HepG2 (cell line): ENCODE results near the gene SCRT2. TPM values are rescaled to one million over a fixed set of nuclear protein-coding genes. Genes with fewer than 3 reads are reported as not detected.

Source experiments
- ARHGAP35 ChIP-seq: sonication (generic); formaldehyde crosslinking; IDR thresholded peaks from 2 replicates; pipeline ENCODE4 v1.9.0; 2022; ENCODE audit warnings: mild to moderate bottlenecking, inconsistent platforms, moderate library complexity, missing genetic modification reagents, borderline replicate concordance
- CBX1 ChIP-seq: IDR thresholded peaks from one replicate; pipeline ENCODE4 v1.6.1; 2016; ENCODE audit warnings: antibody characterized with exemption, low read depth
- HDAC6 ChIP-seq: fragments of 200-600 bp; sonication (generic); IDR thresholded peaks from 2 replicates; pipeline ENCODE4 v1.7.0; 2017; ENCODE audit warnings: mild to moderate bottlenecking, antibody characterized with exemption, low read length, low read depth
- KLF9 ChIP-seq: IDR thresholded peaks from 2 replicates; pipeline ENCODE4 v1.6.1; 2016; ENCODE audit warnings: low read depth
- MIER2 ChIP-seq: IDR thresholded peaks from 2 replicates; pipeline ENCODE4 v1.6.1; 2016; ENCODE audit warnings: missing biosample characterization, missing genetic modification reagents
- MYNN ChIP-seq: sonication (generic); formaldehyde crosslinking; IDR thresholded peaks from 2 replicates; pipeline ENCODE4 v1.4.0; 2020; ENCODE audit warnings: mild to moderate bottlenecking, low read depth, missing genetic modification reagents
- NR2F1 ChIP-seq, 2 experiments: fragments of 450-650 bp in 1 of 2; formaldehyde crosslinking in 1 of 2; IDR thresholded peaks; 2 replicates each; pipeline versions ENCODE4 v1.5.0 to v1.6.1; 2016 to 2020; ENCODE audit warnings: mild to moderate bottlenecking in 1 of 2, missing compliant biosample characterization in 1 of 2, missing genetic modification reagents in 1 of 2, moderate library complexity in 1 of 2
- SAFB2 ChIP-seq: sonication (generic); formaldehyde crosslinking; IDR thresholded peaks from 2 replicates; pipeline ENCODE4 v1.5.1; 2020; ENCODE audit warnings: missing genetic modification reagents, low read depth, mild to moderate bottlenecking, borderline replicate concordance
- TAF15 ChIP-seq: fragments of 200-400 bp; formaldehyde crosslinking; IDR thresholded peaks from one replicate; pipeline ENCODE4 v1.6.1; 2018; ENCODE audit warnings: mild to moderate bottlenecking, low read depth, low read length; ENCODE audit not compliant: poor library complexity, severe bottlenecking
- TFE3 ChIP-seq: IDR thresholded peaks from 2 replicates; pipeline ENCODE4 v1.6.1; 2016
- ZBTB7A ChIP-seq: sonication (generic); formaldehyde crosslinking; IDR thresholded peaks from 2 replicates; pipeline ENCODE4 v1.8.0; 2022; ENCODE audit warnings: mild to moderate bottlenecking, missing genetic modification reagents
- ZNF326 ChIP-seq: sonication (generic); formaldehyde crosslinking; IDR thresholded peaks from 2 replicates; pipeline ENCODE4 v1.4.0; 2020; ENCODE audit warnings: missing genetic modification reagents, borderline replicate concordance
- ZNF496 ChIP-seq: sonication (generic); formaldehyde crosslinking; IDR thresholded peaks from 2 replicates; pipeline ENCODE4 v1.8.1; 2023; ENCODE audit warnings: mild to moderate bottlenecking, moderate library complexity, missing genetic modification reagents; ENCODE audit not compliant: insufficient replicate concordance
- ZNF891 ChIP-seq: sonication (generic); formaldehyde crosslinking; IDR thresholded peaks from 2 replicates; pipeline ENCODE4 v1.5.0; 2020; ENCODE audit warnings: mild to moderate bottlenecking, missing genetic modification reagents
- polyA plus RNA-seq, 8 experiments: library from polyadenylated mRNA; depleted of rRNA in 3 of 8; stranded (reverse) in 7 of 8; unstranded in 1 of 8; fragments of >200 nt; fragmentation: Illumina TruSeq in 4 of 8; extraction: Trizol in 4 of 8; gene quantifications; 2 replicates each; pipeline versions ENCODE4 v1.2.1 to v1.2.3, GENCODE V29; 2011 to 2016; ENCODE audit warnings: low read depth in 4 of 8, missing spikeins in 1 of 8, mixed read lengths in 1 of 8; ENCODE audit not compliant: insufficient read depth in 1 of 8
- total RNA-seq, 5 experiments: library from RNA; depleted of rRNA; stranded (reverse); fragments of >200 nt; fragmentation: Illumina TruSeq; extraction: Trizol; gene quantifications; 2 replicates each; pipeline ENCODE4 v1.2.3, GENCODE V29; 2016; ENCODE audit warnings: low read depth in 1 of 5
- TF ChIP-seq, protein P1 (sequence below): sonication (generic); formaldehyde crosslinking; IDR thresholded peaks from 2 replicates; pipeline ENCODE4 v1.8.0; 2022; ENCODE audit warnings: mild to moderate bottlenecking, missing genetic modification reagents, moderate library complexity
- TF ChIP-seq, protein P2 (sequence below): sonication (generic); formaldehyde crosslinking; IDR thresholded peaks from 2 replicates; pipeline ENCODE4 v1.4.0; 2020; ENCODE audit warnings: missing genetic modification reagents
- TF ChIP-seq, protein P3 (sequence below): sonication (generic); formaldehyde crosslinking; IDR thresholded peaks from 2 replicates; pipeline ENCODE4 v1.4.0; 2020; ENCODE audit warnings: missing genetic modification reagents, borderline replicate concordance
- TF ChIP-seq, protein P4 (sequence below): sonication (generic); formaldehyde crosslinking; IDR thresholded peaks from 2 replicates; pipeline ENCODE4 v1.4.0; 2020; ENCODE audit warnings: mild to moderate bottlenecking, missing genetic modification reagents

SCRT2 gene
- total and polyA plus RNA-seq, 2 of the 13 experiments (the other 11 are each of a cell fraction or from before 2014, with no cell fraction given) = not detected

DNA sequence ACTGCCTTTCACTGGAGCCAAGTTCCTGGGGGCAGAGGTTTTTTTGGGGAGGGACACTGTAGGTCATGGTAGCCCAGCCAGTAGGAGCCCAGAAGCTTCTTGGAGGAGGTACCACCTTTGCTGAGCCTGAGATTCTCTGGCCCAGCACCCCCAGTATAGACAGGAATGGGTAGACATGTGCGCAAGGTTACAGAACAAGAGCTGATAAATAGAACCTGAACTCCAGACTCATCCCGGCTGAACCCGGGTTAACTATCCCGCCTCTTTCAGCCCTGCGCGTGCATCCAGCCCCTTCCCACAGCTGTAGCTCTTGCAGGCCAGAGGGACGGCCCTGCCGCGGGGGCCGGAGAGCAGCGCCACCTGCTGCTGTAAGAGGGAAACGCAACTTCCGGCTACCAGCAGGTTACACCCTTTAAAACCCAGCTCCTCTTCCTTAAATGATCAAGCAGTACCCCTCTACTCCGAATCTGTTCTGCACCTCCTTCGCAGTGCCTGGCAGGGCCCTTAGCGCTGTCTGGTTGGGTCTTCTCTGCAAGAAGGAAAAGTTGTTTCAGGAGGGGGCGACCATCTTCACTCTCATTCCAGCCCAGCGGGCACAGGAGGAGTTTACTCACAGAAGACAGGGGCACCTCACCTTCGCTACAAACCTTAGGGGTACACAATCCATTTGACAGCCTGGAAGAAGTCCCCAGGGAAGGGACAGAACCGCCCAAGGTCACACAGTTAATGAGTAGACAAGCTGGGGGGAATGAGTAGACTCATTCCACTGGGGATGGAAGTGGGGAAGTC lies 30.1 kb downstream of the SCRT2 start (continued):
- TF ChIP-seq TAF15 (peak; percentile 90), ZNF891 (CRISPR knock-in tag) (peak; percentile 94), MYNN (CRISPR knock-in tag) (peak; percentile 87), KLF9 (CRISPR knock-in tag) (no peak), HDAC6 (no peak), ZBTB7A (CRISPR knock-in tag) (peak; percentile 97), MIER2 (peak; percentile 89), ZNF496 (no peak), CBX1 (peak; percentile 57), ZNF326 (CRISPR knock-in tag) (no peak), SAFB2 (CRISPR knock-in tag) (no peak), TFE3 (0 out of 2 replicates have a peak, but pooled peaks have one; percentile 56), ARHGAP35 (CRISPR knock-in tag) (peak; percentile 63; the same call in 1 of the 2 replicates), NR2F1 (CRISPR knock-in tag; IDR thresholded peaks at IDR 0.05) (peak in 1 of 2 experiments; percentile 47; a peak in 1 of 4 replicates)
- TF ChIP-seq, protein P1, sequence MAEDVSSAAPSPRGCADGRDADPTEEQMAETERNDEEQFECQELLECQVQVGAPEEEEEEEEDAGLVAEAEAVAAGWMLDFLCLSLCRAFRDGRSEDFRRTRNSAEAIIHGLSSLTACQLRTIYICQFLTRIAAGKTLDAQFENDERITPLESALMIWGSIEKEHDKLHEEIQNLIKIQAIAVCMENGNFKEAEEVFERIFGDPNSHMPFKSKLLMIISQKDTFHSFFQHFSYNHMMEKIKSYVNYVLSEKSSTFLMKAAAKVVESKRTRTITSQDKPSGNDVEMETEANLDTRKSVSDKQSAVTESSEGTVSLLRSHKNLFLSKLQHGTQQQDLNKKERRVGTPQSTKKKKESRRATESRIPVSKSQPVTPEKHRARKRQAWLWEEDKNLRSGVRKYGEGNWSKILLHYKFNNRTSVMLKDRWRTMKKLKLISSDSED = no peak
- TF ChIP-seq, protein P2, sequence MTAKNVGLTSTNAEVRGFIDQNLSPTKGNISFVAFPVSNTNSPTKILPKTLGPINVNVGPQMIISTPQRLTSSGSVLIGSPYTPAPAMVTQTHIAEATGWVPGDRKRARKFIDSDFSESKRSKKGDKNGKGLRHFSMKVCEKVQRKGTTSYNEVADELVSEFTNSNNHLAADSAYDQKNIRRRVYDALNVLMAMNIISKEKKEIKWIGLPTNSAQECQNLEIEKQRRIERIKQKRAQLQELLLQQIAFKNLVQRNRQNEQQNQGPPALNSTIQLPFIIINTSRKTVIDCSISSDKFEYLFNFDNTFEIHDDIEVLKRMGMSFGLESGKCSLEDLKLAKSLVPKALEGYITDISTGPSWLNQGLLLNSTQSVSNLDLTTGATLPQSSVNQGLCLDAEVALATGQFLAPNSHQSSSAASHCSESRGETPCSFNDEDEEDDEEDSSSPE (CRISPR knock-in tag) = peak; percentile 94
- TF ChIP-seq, protein P3, sequence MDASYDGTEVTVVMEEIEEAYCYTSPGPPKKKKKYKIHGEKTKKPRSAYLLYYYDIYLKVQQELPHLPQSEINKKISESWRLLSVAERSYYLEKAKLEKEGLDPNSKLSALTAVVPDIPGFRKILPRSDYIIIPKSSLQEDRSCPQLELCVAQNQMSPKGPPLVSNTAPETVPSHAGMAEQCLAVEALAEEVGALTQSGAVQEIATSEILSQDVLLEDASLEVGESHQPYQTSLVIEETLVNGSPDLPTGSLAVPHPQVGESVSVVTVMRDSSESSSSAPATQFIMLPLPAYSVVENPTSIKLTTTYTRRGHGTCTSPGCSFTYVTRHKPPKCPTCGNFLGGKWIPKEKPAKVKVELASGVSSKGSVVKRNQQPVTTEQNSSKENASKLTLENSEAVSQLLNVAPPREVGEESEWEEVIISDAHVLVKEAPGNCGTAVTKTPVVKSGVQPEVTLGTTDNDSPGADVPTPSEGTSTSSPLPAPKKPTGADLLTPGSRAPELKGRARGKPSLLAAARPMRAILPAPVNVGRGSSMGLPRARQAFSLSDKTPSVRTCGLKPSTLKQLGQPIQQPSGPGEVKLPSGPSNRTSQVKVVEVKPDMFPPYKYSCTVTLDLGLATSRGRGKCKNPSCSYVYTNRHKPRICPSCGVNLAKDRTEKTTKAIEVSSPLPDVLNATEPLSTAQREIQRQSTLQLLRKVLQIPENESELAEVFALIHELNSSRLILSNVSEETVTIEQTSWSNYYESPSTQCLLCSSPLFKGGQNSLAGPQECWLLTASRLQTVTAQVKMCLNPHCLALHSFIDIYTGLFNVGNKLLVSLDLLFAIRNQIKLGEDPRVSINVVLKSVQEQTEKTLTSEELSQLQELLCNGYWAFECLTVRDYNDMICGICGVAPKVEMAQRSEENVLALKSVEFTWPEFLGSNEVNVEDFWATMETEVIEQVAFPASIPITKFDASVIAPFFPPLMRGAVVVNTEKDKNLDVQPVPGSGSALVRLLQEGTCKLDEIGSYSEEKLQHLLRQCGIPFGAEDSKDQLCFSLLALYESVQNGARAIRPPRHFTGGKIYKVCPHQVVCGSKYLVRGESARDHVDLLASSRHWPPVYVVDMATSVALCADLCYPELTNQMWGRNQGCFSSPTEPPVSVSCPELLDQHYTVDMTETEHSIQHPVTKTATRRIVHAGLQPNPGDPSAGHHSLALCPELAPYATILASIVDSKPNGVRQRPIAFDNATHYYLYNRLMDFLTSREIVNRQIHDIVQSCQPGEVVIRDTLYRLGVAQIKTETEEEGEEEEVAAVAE = peak; percentile 60; the same call in 1 of the 2 replicates
- TF ChIP-seq, protein P4, sequence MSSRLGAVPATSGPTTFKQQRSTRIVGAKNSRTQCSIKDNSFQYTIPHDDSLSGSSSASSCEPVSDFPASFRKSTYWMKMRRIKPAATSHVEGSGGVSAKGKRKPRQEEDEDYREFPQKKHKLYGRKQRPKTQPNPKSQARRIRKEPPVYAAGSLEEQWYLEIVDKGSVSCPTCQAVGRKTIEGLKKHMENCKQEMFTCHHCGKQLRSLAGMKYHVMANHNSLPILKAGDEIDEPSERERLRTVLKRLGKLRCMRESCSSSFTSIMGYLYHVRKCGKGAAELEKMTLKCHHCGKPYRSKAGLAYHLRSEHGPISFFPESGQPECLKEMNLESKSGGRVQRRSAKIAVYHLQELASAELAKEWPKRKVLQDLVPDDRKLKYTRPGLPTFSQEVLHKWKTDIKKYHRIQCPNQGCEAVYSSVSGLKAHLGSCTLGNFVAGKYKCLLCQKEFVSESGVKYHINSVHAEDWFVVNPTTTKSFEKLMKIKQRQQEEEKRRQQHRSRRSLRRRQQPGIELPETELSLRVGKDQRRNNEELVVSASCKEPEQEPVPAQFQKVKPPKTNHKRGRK (CRISPR knock-in tag) = no peak
